C4-2B (cell line): Measurements from ENCODE around the gene SPATA33.
A peak's percentile ranks its signal among the peaks of the same experiment; 100 is the strongest.

Source experiments
- H3K27ac ChIP-seq: fragments of 450-650 bp; 2 replicates; pipeline ENCODE4 v1.5.1; 2017
- CTCF ChIP-seq: fragments of 450-650 bp; conservative IDR thresholded peaks from 2 replicates; pipeline ENCODE4 v1.5.1; 2017; ENCODE audit warnings: mild to moderate bottlenecking
- ZFX ChIP-seq: fragments of 450-650 bp; IDR thresholded peaks from 2 replicates; pipeline ENCODE4 v1.6.1; 2017

Gene SPATA33

GRCh38 chr16:89710709-89711564 lies 53.3 kb downstream of the SPATA33 start:
- no peak overlapping the region; the same call in 1 of the 2 replicates for H3K27ac ChIP-seq
- no peak for TF ChIP-seq CTCF
- TF ChIP-seq ZFX, result no peak

GRCh38 chr16:89711601-89712273 lies 54.1 kb downstream of the SPATA33 start:
- H3K27ac ChIP-seq, result peak overlapping the region; percentile 80
- TF ChIP-seq CTCF (no peak), ZFX (peak; percentile 60; the same call in 1 of the 2 replicates)

- peak overlapping the region; percentile 80 for H3K27ac ChIP-seq
- no peak for TF ChIP-seq CTCF
Observed at GRCh38 chr16:89712274-89712781, 54.7 kb downstream of the SPATA33 start.

GRCh38 chr16:89716493-89716892 lies 58.9 kb downstream of the SPATA33 start:
- no peak for TF ChIP-seq CTCF
- no peak for TF ChIP-seq ZFX
- H3K27ac ChIP-seq, result no peak overlapping the region

- no peak for TF ChIP-seq CTCF
- no peak for TF ChIP-seq ZFX
- no peak overlapping the region for H3K27ac ChIP-seq
Observed at GRCh38 chr16:89716916-89717687, 59.5 kb downstream of the SPATA33 start.

GRCh38 chr16:89717688-89718505 lies 60.3 kb downstream of the SPATA33 start:
- TF ChIP-seq CTCF, result no peak
- TF ChIP-seq ZFX, result no peak
- no peak overlapping the region for H3K27ac ChIP-seq
